Liver (tissue), 3 donors: ENCODE measurements around the gene CLDN16.

ENCODE experiments used
- CTCF ChIP-seq: fragments of 150-350 bp; IDR thresholded peaks from 2 replicates; pipeline ENCODE4 v1.5.1; 2017; ENCODE audit warnings: improper control_type of control experiment, low read depth, low read length; ENCODE audit not compliant: missing input control
- SP1 ChIP-seq: IDR thresholded peaks from 2 replicates; pipeline ENCODE4 v1.6.1; 2018; ENCODE audit warnings: antibody characterized with exemption, mild to moderate bottlenecking
- donor health status: healthy.
- donor health status: healthy.

- TF ChIP-seq CTCF = no peak
- TF ChIP-seq SP1 = no peak
Measured at GRCh38 chr3:190442240-190442639, 54.3 kb downstream of the CLDN16 start.
